Coronary artery (tissue), 2 donors: ENCODE results near the gene PCGF2.
"Not testable (repeated sequence)": the region's sequence is repeated elsewhere in the genome, so short reads cannot be mapped to it uniquely, and the experiment has no call there.

ENCODE experiments used
- DNase-seq: peaks from one replicate; pipeline ENCODE4 v3.0.0-alpha.2; 2017; ENCODE audit warnings: low spot score
- H3K27ac ChIP-seq, 2 donors: fragments of 200-600 bp; sonication (generic); one replicate each; pipeline ENCODE4 v1.5.1; 2016 to 2019
- H3K4me3 ChIP-seq: fragments of 200-600 bp; sonication (generic); 2 replicates; pipeline ENCODE4 v1.5.1; 2016; ENCODE audit warnings: mild to moderate bottlenecking, moderate library complexity
- TF ChIP-seq, protein P1 (sequence below): fragments of 200-600 bp; sonication (generic); IDR thresholded peaks from one replicate; pipeline ENCODE4 v1.5.1; 2019; ENCODE audit warnings: antibody characterized with exemption

PCGF2 gene

DNA sequence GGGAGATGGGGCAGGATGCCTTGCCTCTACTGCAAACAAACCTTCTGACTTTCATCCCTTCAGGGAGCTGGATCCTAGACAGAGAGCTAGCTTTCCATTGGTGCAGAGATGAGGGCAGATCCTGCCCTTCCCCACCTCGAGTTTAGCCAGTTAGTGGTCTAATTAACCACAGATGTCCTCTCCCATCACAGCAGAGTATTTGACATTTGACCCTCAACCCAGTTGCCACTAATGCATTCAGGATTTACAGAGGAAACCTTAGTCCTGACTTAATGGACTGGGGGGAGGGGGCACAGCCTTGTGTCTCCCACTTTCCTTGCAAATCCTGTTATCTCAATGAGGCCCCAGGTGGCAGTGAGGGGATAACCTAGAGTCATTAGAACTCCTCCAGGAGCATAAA, 41.0 kb upstream of the PCGF2 start:
- no peak overlapping the region for H3K27ac ChIP-seq
- TF ChIP-seq, protein P1, sequence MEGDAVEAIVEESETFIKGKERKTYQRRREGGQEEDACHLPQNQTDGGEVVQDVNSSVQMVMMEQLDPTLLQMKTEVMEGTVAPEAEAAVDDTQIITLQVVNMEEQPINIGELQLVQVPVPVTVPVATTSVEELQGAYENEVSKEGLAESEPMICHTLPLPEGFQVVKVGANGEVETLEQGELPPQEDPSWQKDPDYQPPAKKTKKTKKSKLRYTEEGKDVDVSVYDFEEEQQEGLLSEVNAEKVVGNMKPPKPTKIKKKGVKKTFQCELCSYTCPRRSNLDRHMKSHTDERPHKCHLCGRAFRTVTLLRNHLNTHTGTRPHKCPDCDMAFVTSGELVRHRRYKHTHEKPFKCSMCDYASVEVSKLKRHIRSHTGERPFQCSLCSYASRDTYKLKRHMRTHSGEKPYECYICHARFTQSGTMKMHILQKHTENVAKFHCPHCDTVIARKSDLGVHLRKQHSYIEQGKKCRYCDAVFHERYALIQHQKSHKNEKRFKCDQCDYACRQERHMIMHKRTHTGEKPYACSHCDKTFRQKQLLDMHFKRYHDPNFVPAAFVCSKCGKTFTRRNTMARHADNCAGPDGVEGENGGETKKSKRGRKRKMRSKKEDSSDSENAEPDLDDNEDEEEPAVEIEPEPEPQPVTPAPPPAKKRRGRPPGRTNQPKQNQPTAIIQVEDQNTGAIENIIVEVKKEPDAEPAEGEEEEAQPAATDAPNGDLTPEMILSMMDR: no peak

DNA sequence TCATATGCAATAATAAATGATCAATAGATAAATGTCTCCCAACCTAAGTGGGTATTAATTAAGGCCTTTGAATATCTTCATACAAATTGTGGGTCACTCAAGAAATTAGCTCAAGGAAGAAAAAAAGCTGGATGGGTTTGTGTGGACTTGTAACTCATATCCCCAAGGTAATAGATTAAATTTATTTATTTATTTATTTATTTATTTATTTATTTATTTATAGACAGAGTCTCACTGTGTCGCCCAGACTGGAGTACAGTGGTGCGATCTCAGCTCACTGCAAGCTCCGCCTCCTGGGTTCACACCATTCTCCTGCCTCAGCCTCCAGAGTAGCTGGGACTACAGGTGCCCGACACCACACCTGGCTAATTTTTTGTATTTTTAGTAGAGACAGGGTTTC, 39.9 kb upstream of the PCGF2 start:
- H3K27ac ChIP-seq, DNase-seq, H3K4me3 ChIP-seq: not testable (repeated sequence)

More for the DNA sequence above, 41.0 kb upstream of the PCGF2 start:
- H3K4me3 ChIP-seq: no peak overlapping the region
- no peak for DNase-seq

DNA sequence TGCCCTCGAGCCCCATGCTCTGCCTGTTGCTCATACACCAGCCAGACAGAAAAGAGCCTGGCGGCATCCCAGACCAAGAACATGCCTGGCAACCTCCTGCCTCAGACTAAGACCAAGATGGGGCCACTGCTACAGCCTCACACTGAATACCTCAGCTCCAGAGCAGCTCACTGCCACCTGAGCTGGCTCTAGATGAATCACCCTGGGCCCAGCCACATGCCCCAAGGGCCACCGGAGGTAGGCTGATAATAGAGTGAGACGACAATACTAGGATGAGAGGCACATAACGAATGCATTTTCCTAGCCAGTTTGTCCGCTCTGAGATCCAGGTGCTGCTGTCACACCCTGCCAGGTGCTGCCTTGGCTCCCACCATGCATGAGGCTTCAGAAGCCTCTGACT, 38.2 kb upstream of the PCGF2 start:
- Histone ChIP-seq H3K27ac (no peak overlapping the region), H3K4me3 (no peak overlapping the region)
- TF ChIP-seq, protein P1: no peak
- DNase-seq: no peak

DNA sequence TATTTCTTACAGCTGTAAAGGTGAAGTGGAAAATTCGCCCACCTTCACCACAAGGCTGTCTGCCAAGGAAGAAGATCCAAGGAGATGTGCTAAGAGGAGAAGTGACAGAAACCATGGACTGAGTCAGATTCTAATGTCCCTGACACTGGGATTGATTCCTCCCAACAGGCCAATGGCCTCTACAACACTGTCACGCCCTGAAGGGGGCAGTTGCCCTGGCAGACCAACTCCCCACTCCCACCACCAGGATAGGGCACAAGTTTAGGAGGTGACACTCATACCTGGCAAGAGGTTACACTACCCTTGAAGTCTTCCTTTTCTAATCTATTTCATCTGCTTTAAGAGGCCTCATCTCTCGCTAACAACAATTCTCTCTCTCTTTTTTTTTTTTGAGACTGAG, 35.1 kb upstream of the PCGF2 start:
- Histone ChIP-seq H3K4me3 (no peak overlapping the region), H3K27ac (no peak overlapping the region)
- TF ChIP-seq, protein P1: no peak
- DNase-seq: no peak

DNA sequence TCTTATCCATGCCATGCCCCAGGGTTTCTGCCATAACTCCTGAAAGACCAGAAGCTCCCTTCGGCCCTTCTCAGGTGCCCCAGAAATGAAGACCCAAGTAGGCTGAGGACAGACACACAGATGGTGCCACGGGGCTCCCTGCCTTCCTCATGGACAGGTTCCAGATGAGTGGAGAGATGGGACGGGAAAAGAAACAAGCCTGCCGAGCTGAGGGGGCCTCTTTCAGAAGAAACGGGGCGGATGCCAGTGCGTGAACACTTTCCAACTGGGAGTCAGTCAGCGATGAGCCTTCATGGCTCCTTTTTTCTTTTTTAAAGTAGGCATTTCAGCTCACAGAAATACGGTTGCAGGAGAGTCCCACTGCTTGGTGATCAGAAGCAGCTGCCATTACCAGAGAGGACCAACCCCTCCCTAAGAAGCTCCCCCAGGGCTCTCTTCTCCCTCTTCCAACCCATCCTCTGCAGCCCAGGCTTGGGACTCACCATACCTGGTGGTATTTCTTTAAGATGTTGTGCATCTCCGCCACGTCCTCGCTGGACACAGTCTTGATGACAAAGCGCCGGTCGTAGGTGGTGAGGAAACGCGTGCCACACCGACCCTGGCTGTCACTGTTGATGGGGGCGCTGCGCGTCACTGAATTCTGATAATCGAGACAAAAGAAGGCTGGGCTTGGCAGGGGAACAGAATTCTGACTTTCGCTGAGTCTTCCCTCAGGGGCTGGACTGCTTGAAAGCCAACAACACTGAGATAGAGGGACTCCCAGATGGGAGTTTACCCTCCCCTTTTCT, 32.0 kb upstream of the PCGF2 start:
- Histone ChIP-seq H3K4me3 (no peak overlapping the region), H3K27ac (no peak overlapping the region)
- no peak for DNase-seq
- TF ChIP-seq, protein P1: no peak

DNA sequence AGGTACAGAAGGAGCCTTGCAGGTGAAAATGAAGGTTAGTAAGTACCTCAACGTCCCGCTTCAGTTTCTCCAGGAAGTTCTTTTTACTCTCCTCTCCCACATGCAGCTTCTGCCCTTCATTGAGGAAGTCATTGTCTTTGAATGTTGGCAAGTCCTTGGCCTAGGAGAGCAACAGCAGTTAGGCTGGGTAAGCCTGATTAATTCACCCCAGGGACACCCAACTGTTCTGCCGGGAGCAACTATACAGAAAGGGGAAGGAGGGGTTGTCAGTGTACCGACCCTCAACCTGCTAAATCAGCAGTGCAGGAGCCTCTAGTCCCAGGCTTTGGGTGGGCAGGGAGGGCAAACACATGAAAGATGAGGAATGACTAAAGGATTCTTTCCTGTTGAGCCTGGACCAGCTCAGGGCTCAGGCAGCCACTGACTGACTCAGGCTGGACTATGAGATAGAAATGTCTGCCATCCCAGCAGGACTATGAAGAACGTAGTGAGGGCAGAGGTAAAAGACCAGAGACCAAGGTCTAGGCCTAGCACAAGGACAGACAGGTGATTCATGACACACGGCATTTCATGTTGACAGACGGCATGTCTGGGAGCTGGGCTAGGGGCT, 29.6 kb upstream of the PCGF2 start:
- TF ChIP-seq, protein P1: no peak
- H3K27ac ChIP-seq: no peak overlapping the region
- DNase-seq: no peak
- H3K4me3 ChIP-seq: no peak overlapping the region

DNA sequence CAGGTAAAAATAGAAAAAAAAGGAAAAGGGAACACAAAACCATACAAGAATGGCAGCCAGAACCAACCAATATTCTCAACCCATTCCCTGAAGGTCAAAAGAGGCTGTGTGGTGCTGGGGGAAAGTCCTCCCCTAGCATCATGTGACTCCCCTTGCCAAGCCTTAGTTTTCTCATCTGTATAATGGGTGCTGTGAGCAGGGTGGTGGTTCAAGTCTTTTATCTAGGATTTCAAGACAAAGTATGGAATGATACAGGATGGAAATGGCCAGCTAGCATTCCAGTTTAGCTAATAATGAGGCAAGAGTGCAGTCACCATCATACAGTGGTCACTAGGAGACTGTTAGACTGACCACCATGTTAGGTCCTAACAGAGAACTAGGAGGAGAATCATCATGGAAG, 25.1 kb upstream of the PCGF2 start:
- DNase-seq: no peak
- Histone ChIP-seq H3K4me3 (no peak overlapping the region), H3K27ac (no peak overlapping the region)
- TF ChIP-seq, protein P1: no peak
